GM12874 (cell line): ENCODE results near the gene BET1L.
"Not testable (repeated sequence)": the region's sequence is repeated elsewhere in the genome, so short reads cannot be mapped to it uniquely, and the experiment has no call there.

Experiments used
- TF ChIP-seq, protein P1 (sequence below): IDR thresholded peaks from 2 replicates; pipeline ENCODE4 v1.5.1; 2011; ENCODE audit warnings: low read depth, mild to moderate bottlenecking, control low read depth, low read length, moderate library complexity; ENCODE audit not compliant: insufficient read depth

The BET1L gene

DNA sequence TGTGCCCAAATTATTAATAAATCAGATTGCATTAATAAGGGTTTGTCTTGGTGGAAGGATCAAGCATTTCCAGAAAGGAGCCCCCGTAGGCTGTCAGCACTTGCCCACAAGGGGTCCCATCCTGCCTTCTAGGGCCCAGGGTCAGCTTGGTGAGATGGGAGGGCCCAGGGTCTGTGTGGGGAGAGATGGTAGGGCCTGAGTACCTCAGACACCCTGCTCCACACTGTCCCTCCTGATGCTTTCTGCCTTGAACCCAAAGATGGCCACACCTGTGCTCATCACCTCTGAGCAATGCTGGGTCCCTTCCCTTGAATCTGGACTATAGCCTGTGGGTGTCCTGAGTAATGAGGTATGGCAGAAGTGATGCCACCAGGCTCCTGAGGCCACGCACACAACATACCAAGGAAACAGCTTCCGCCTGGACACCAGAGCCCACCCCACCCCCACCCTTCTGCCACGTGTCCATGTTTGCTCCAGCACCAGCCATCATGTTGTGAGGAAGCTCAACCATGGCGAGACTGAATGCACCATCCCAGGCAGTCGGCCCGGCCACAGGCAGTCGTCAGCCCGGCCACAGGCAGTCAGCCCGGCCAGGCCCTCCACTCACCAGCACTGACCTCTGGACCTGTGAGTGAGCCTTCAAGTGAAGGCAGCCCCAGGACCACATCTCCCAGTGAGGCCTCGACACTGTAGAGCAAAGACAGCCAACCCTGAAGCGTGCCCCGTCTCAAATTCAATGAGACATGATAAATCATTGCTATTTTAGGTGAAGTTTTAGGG is 6.8 kb downstream of the BET1L start:
- TF ChIP-seq, protein P1, sequence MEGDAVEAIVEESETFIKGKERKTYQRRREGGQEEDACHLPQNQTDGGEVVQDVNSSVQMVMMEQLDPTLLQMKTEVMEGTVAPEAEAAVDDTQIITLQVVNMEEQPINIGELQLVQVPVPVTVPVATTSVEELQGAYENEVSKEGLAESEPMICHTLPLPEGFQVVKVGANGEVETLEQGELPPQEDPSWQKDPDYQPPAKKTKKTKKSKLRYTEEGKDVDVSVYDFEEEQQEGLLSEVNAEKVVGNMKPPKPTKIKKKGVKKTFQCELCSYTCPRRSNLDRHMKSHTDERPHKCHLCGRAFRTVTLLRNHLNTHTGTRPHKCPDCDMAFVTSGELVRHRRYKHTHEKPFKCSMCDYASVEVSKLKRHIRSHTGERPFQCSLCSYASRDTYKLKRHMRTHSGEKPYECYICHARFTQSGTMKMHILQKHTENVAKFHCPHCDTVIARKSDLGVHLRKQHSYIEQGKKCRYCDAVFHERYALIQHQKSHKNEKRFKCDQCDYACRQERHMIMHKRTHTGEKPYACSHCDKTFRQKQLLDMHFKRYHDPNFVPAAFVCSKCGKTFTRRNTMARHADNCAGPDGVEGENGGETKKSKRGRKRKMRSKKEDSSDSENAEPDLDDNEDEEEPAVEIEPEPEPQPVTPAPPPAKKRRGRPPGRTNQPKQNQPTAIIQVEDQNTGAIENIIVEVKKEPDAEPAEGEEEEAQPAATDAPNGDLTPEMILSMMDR, result no peak

DNA sequence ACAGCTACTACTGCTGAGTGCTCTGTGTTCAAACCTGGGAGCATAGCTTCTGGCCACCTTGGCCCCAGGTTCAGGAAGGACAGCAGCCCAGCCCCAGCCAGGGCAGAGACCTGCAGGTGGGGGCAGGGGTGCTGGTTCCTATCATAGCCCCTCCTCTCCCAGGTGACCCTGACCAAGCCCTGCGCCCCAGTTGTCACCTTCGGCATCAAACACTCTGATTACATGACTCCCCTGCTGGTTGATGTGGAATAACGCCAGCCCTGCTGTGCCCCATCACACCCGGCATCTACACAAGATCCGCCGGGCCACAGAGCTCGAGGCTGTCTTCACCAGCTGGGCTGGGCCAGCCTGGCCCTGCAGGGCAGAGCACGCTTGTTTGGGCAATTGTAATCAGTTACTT is 7.4 kb downstream of the BET1L start:
- TF ChIP-seq, protein P1, result no peak

DNA sequence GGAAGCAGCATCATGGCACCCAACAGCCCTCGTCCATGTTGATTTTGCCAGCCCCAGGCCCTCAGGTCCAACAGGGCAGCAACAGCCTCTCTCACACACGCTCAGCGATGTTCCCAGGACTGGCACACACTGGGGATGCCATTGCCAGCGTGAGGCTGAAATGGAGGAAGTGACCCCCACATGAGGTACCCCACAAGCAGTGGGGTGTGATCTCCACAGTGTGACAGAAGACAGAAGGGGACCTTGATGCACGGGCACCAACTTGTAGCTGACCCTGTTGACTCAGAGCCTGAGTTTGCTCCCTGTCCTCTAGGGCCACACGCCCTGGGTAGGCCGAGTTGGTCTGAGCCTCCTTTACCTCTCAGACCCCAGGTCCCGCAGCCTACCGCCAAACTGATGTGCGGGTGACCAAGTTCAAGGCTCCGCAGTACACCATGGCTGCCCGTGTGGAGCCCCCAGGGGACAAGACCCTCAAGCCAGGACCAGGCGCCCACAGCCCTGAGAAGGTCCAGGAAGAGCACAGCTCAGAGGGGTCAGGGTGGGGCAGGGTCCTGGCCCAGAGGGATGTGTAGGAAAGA is 8.1 kb downstream of the BET1L start:
- TF ChIP-seq, protein P1, result no peak

DNA sequence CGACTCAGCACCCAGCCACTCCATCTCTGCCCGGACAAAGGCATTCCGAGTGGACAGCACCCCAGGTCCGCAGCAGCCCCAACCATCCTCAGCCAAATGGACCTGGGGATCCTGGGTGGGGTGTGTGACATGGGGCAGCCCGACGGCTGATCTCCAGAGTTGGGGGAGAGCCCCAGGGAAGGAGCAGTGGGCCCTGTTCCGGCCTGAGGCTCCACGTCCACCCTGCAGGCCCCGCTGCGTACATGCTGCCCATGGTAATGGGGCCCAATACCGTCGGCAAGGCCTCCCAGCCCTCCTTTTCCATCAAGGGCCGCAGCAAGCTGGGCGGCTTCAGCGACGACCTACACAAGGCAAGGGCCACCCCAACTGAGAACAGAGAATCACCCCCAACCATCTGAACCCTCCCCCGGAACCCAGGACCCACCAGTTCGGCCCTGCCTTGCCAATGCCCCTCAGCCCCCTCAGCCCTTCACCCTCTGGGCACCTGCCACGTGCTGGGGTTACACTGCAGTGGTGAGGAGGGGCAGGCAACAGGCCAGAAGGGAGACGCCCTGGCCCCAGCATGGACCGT is 8.9 kb downstream of the BET1L start:
- TF ChIP-seq, protein P1, result no peak

DNA sequence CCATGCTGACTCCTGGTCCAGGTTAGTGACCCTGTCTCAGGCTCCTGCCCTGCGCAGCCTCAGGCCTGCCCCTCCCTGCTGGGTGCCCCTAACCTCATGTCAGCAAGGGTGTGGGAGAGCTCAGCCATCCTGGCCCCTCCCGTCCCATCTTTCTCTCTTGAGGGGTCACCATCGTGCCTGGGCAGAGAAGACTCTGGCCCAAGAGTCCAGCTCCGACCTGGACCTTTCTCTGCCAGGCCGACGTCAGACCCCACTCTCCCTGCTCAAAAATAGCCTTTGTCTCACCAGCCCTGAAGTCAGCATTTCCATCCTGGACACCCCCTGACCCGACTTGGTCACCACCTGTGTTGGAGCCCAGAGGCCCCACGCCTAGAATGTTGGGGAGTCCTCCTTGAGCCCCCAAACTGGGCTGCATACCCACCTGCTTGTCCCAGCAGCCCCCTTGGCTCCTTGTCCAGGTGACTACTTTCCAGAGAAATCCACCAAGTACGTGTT is 9.4 kb downstream of the BET1L start:
- TF ChIP-seq, protein P1, result no peak

DNA sequence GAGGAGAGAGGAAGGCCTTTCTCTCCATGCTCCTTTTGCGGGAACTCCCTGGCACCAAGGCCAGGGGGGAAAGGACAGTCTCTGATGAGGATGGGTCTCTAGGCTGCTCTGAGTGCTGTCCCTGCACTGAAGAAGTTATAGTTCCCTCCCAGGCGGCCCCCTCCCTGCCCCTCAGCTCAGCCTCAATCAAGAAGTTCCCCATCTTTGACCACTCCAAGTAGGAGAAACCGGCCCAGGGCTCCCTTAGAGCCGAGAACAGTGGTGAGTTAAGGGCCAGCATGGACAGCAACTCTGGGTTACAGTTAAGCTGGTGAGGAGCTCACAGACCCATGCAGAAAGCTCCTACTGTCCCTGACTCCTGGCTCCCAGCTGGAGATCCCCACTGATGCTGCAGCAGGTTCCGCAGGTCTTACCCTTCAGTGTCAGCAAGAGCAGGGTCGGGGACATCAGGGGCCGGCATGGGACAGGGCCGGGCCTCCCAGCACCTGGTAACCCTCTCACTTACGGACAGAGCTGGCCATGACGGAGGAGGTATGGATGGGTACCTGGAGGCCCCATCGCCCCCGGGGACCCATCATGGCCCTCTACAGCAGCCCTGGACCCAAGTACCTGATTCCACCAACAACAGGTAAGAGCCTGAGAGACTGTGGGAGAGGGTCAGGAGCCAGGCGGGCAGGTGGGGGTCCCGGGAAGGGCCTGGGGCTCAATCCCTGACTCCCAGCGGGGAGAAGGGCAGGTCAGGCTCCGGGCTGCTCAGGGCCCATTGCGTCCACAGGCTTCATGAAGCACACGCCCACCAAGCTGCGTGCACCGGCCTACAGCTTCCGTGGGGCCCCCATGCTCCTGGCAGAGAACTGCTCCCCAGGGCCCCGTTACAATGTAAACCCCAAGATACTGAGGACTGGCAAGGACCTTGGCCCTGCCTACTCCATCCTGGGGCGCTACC is 10.1 kb downstream of the BET1L start:
- TF ChIP-seq, protein P1, result no peak

DNA sequence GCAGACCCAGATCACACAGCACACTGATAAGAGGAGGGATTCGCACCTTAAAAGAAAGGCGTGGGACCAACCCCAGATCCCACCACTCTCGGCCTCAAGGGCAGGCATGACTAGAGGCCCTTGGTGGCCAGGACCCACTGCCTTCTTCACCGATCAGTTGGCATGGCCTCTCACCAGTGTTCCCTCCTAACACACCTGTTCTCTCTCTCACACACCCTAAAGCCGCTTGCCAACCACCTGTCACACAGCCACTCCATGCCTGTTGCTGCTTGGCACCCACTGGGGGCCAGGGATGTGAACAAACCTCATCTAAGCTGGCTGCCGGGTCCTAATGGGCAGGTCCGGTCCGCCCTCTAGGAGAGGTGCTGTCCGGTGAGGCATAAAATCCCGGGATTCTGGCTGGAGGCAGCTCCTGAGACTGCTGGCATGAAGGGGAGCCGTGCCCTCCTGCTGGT is 14.5 kb downstream of the BET1L start, which contains the start of gene SCGB1C1:
Gene SCGB1C1, plus strand, starts transcription at position 405 of the 455 bp plus-strand sequence. Its CDS starts 22 bp downstream, at position 427.
- TF ChIP-seq, protein P1, result not testable (repeated sequence)
